A172 (cell line): ENCODE data around the gene EFNA5. TPM values are rescaled to one million over a fixed set of nuclear protein-coding genes. Genes with fewer than 3 reads are reported as not detected.
A peak's percentile ranks its signal among the peaks of the same experiment; 100 is the strongest.
"Not testable (repeated sequence)": the region's sequence is repeated elsewhere in the genome, so short reads cannot be mapped to it uniquely, and the experiment has no call there.

Experiments
- DNase-seq: peaks from one replicate; pipeline ENCODE4 v3.0.0-alpha.2; 2015; ENCODE audit warnings: low spot score
- total RNA-seq: library from RNA; depleted of rRNA; stranded (reverse); fragments of >200 nt; shearing (Covaris generic); gene quantifications from 2 replicates; pipeline ENCODE4 v1.2.3, GENCODE V29; 2014

The EFNA5 gene
- total RNA-seq, 1 experiment from 2014 or later = 3.4 TPM

- DNase-seq = peak; percentile 83
Observed at GRCh38 chr5:107365320-107366109, 305.2 kb downstream of the EFNA5 start.

DNA sequence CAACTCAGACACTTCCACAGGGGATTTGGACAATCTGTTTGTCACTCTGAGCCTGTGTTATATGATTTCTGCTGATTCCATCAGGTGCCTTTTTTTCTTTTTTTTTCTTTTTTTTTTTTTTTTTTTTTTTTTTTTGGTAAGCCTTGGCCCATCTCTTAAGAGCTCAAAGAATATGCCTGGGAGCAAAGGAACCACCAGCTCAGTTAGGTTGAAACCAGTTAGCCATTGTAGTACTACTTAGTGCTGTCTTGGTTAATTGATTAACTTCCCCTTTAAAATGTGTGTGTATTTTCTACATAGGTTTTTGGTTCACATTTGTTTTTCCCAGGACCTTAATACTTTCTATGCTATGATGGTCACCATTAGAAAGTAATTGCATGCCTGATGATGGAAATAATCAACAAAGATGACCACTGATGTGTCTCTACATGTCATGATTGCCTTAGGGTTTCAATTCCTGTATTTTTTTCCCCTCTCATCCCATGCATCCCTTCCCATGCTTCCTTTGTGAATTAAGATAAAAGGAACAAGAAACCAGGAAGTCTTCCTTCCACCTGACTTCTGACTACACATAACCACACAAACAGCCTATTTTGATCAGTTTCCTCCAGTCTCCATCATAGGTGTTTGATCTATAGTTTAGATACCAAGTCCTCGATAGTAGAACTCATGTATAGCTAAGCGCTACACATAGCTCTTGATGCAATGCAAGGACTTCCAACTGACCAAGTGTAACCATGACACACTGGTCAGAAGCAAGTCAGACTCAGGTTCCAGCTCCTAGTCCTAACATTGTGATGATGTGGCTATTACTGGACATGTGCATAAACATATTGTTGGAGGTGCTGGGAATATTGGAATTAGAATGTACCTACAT is 306.1 kb downstream of the EFNA5 start:
- DNase-seq = no peak

DNA sequence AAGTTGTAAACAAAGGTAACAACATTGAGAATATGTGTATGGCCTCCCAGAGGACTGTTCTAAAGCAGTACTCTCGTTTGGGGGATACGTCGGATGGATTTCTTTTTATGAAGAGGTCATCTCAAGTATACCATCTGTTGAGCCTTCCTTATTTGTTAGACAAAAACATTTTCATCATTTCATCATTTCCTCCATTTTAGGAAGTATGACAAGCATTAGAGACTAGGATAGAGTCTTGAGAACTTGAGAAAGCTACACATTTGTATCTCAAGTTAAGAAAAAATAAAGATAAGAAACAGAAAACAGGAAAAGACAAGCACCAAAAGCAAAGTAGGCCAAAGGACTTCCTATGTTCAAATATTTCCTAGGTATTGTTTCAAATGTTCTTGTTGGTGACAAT is 307.0 kb downstream of the EFNA5 start:
- no peak for DNase-seq

DNA sequence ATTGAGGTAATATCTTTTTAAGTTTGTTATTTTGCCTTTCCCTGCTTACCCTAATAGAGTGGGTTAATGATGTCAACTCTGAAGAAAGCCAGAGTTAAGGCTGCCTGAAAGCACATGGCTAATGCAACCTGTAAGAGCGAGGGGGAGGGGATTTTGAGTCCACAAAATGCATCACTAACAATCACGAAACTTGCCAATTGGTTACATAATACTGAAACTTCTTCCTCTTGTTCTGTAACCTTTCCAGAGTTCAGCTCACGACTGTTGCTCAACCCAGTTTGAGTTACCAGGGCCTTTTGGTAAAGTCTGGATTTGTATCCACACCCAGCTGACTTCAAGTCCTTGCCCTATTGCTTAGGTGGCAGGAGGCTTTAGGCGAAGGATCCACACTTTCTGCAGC is 308.8 kb downstream of the EFNA5 start:
- DNase-seq = no peak

- peak; percentile 36 for DNase-seq
Observed at GRCh38 chr5:107359916-107360234, 310.9 kb downstream of the EFNA5 start.

GRCh38 chr5:107359033-107359915 is 311.5 kb downstream of the EFNA5 start:
- DNase-seq = peak; percentile 43

GRCh38 chr5:107356891-107357290 is 313.8 kb downstream of the EFNA5 start:
- no peak for DNase-seq

- no peak for DNase-seq
Observed at GRCh38 chr5:107352576-107352975, 318.2 kb downstream of the EFNA5 start.

GRCh38 chr5:107346580-107346979 is 324.2 kb downstream of the EFNA5 start:
- DNase-seq = not testable (repeated sequence)

GRCh38 chr5:107342371-107342770 is 328.4 kb downstream of the EFNA5 start:
- no peak for DNase-seq

GRCh38 chr5:107341376-107342084 is 329.2 kb downstream of the EFNA5 start:
- DNase-seq = no peak

- DNase-seq = no peak
Observed at GRCh38 chr5:107340631-107341030, 330.1 kb downstream of the EFNA5 start.

DNA sequence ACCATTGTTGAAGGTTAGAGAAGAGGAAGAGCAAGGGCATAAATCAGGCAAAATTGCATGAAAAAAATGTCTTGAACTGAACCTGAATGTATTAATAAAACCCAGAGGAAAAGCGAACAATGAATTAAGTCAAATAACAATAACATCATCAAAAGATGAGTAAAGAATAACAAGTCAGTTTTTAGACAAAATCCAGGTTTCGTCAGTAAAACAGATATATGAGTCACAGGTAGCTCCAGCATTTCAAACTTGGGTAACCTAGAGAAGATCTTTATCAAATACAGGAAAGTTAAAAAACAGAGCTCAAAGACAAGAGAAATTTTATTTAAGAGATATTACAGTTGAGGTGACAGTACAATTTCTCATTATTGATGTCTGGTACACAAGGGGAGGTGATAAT is 332.4 kb downstream of the EFNA5 start:
- DNase-seq = no peak

- peak; percentile 66 for DNase-seq
Observed at GRCh38 chr5:107337281-107337680, 333.5 kb downstream of the EFNA5 start.

- no peak for DNase-seq
Observed at GRCh38 chr5:107331882-107332281, 338.9 kb downstream of the EFNA5 start.

GRCh38 chr5:107331312-107331711 is 339.4 kb downstream of the EFNA5 start:
- DNase-seq = no peak

- DNase-seq = no peak
Observed at GRCh38 chr5:107330903-107331302, 339.8 kb downstream of the EFNA5 start.

- no peak for DNase-seq
Observed at GRCh38 chr5:107329850-107330249, 340.9 kb downstream of the EFNA5 start.
